Measurements from ENCODE around the gene PSME1. TPM values are rescaled to one million over a fixed set of nuclear protein-coding genes. Genes with fewer than 3 reads are reported as not detected.

Gene PSME1
- total and polyA plus RNA-seq, 2 of the 4 experiments (the other 2 are of a cell fraction), result 42.8 to 106 TPM

DNA sequence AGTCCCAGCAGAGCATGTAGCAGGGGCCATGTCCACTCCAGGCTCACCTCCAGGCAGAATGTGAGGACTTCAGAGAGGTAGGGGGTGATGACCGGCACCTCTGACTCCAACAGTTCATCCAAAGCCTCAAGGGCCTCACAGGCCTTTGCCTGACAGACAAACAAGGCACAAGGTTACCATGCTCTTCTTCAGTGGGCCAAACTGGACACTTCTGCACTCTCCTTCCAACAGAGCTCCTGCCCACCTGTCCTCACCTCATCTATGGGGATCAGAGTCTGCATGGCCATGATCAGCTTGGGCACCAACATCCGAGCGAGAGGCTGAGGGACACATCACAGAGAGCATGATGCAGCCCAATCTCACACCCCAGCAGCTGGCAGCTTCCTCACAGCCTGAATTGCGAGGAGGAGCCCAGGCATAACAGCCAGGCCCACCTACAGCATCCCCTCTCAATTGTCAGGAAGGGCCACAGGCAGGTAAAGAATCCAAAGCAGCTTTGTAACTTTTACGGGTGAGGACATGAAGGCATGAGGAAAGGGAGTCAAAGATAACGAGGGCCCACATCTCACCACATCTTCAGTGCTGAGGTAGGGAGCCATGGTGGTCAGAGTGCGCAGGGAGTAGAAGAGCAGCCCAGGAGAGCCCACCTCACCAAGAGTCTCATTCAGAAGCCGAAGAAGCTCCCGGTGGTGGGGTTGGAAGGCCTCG lies 51.0 kb downstream of the PSME1 start:
- H3K4me2 ChIP-seq (ENCODE audit: low read depth, low read length), result no peak overlapping the region
- intact Hi-C loops (cut with micrococcal nuclease), result no loop called here
- H3K4me3 ChIP-seq (ENCODE audit: insufficient read depth, low read depth, low read length), result no peak overlapping the region
- H3K9me1 ChIP-seq (ENCODE audit: insufficient read depth, low read length), result peaks cover 18% of the 10 kb centered on the region
- DNase-seq, result no peak
- H4K5ac ChIP-seq (ENCODE audit: low read depth, low read length), result no peak overlapping the region
- no peak overlapping the region for H4K8ac ChIP-seq (ENCODE audit: low read depth in 2 of 2, low read length in 2 of 2)
- TF ChIP-seq, protein P1, sequence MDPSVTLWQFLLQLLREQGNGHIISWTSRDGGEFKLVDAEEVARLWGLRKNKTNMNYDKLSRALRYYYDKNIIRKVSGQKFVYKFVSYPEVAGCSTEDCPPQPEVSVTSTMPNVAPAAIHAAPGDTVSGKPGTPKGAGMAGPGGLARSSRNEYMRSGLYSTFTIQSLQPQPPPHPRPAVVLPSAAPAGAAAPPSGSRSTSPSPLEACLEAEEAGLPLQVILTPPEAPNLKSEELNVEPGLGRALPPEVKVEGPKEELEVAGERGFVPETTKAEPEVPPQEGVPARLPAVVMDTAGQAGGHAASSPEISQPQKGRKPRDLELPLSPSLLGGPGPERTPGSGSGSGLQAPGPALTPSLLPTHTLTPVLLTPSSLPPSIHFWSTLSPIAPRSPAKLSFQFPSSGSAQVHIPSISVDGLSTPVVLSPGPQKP (IDR thresholded peaks at IDR 0.05; ENCODE audit: borderline replicate concordance, low read depth, low read length), result no peak
- TF ChIP-seq NFE2L2 (IDR thresholded peaks at IDR 0.05; ENCODE audit: low read depth, low read length), result no peak
- no peak for TF ChIP-seq SMC3 (IDR thresholded peaks at IDR 0.05; ENCODE audit: low read depth, low read length)
- no peak for TF ChIP-seq FOS (IDR thresholded peaks at IDR 0.05; ENCODE audit: low read depth, low read length)
- TF ChIP-seq MAZ (IDR thresholded peaks at IDR 0.05; ENCODE audit: borderline replicate concordance, low read depth, low read length), result no peak
- no peak for TF ChIP-seq CEBPB (IDR thresholded peaks at IDR 0.05; ENCODE audit: low read depth, low read length)
- TF ChIP-seq RFX5 (IDR thresholded peaks at IDR 0.05; ENCODE audit: low read depth, low read length), result no peak
- no peak for TF ChIP-seq CHD1 (IDR thresholded peaks at IDR 0.05; ENCODE audit: low read depth, low read length)
- TF ChIP-seq, protein P2, sequence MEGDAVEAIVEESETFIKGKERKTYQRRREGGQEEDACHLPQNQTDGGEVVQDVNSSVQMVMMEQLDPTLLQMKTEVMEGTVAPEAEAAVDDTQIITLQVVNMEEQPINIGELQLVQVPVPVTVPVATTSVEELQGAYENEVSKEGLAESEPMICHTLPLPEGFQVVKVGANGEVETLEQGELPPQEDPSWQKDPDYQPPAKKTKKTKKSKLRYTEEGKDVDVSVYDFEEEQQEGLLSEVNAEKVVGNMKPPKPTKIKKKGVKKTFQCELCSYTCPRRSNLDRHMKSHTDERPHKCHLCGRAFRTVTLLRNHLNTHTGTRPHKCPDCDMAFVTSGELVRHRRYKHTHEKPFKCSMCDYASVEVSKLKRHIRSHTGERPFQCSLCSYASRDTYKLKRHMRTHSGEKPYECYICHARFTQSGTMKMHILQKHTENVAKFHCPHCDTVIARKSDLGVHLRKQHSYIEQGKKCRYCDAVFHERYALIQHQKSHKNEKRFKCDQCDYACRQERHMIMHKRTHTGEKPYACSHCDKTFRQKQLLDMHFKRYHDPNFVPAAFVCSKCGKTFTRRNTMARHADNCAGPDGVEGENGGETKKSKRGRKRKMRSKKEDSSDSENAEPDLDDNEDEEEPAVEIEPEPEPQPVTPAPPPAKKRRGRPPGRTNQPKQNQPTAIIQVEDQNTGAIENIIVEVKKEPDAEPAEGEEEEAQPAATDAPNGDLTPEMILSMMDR (conservative IDR thresholded peaks at IDR 0.05; ENCODE audit: low read depth, low read length), result no peak
- no peak overlapping the region for H2BK5ac ChIP-seq (ENCODE audit: low read depth, low read length, poor library complexity, severe bottlenecking)
- no peak overlapping the region for H4K91ac ChIP-seq (ENCODE audit: insufficient read depth, low read depth, low read length)
- no peak overlapping the region for H2AK5ac ChIP-seq (ENCODE audit: low read depth, low read length)
- no peak overlapping the region for H3K27ac ChIP-seq (ENCODE audit: insufficient read depth, low read length)
- no peaks in the 10 kb centered on the region for H4K20me1 ChIP-seq (ENCODE audit: insufficient read depth, low read length)
- no TSS peak for BruUV-seq (replicated peaks)
- peaks cover 54% of the 10 kb centered on the region for H3K36me3 ChIP-seq (ENCODE audit: control insufficient read depth, insufficient read depth, low read length)
- no peak overlapping the region for H3K56ac ChIP-seq (ENCODE audit: extremely low read depth, insufficient read depth, low read length)
- peaks cover 17 to 59% of the 10 kb centered on the region in 2 experiments for H3K79me1 ChIP-seq (ENCODE audit: low read depth in 1 of 2, low read length in 2 of 2)
- H2BK120ac ChIP-seq (ENCODE audit: low read depth, low read length), result no peak overlapping the region
- H3K18ac ChIP-seq (ENCODE audit: low read depth, low read length), result no peak overlapping the region
- peak overlapping the region; percentile 99 for H2AK9ac ChIP-seq (replicated peaks; ENCODE audit: low read depth, low read length, poor library complexity)
- WGBS, 2 experiments (ENCODE audit: extremely low coverage in 2 of 2, insufficient read length in 1 of 2), result 100% methylated on average over 3 of the region's 10 CpGs; no CpG with 5 or more reads in 1 of the 2 experiments
- H3K9ac ChIP-seq (ENCODE audit: low read depth, low read length), result no peak overlapping the region
- in situ Hi-C loops (cut with MboI; ENCODE audit: low sequenced_read_pairs), result no loop called here
- POLR2A ChIA-PET (ENCODE audit: unreplicated experiment), result no interaction called here
- CTCF ChIA-PET, result no interaction called here
- no peak overlapping the region for H3K14ac ChIP-seq (replicated peaks; ENCODE audit: low read depth, low read length)
- dilution Hi-C loops (cut with HindIII; ENCODE audit: low sequenced_read_pairs, unreplicated experiment), result no loop called here
- no peak for ATAC-seq (ENCODE audit: low read depth)
- no peak overlapping the region for H3K23ac ChIP-seq (ENCODE audit: low read depth, low read length)
- H3K9me3 ChIP-seq (ENCODE audit: control insufficient read depth, insufficient read depth, low read length), result no peaks in the 10 kb centered on the region
- H3K4me1 ChIP-seq (ENCODE audit: control insufficient read depth, insufficient read depth, low read length), result peaks cover 4% of the 10 kb centered on the region
- no peak overlapping the region for H2AFZ ChIP-seq (replicated peaks; ENCODE audit: low read length, poor library complexity)
- no peak overlapping the region for H2BK20ac ChIP-seq (ENCODE audit: low read depth, low read length)
- H3K27me3 ChIP-seq (ENCODE audit: control insufficient read depth, insufficient read depth, low read length), result no peaks in the 10 kb centered on the region
- H3K4ac ChIP-seq (ENCODE audit: low read depth, low read length), result no peak overlapping the region
- H2BK15ac ChIP-seq (ENCODE audit: low read depth, low read length), result no peak overlapping the region

All from IMR-90 (cell line).